HG03520 (cell line): ENCODE results near the gene PSMG4.

Source experiments
- ATAC-seq: cut with Tn5 transposase; IDR thresholded peaks from one replicate; pipeline ENCODE4 v1.9.1; 2021; ENCODE audit warnings: mild to moderate bottlenecking, moderate library complexity; ENCODE audit not compliant: unreplicated experiment

Gene PSMG4, protein sequence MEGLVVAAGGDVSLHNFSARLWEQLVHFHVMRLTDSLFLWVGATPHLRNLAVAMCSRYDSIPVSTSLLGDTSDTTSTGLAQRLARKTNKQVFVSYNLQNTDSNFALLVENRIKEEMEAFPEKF

GRCh38 chr6:3258720-3259490 is at the start of gene PSMG4:
Gene PSMG4, plus strand, starts transcription at chr6:3258947. Its CDS starts 76 bp downstream, at chr6:3259023.
- ATAC-seq = peak; percentile 71

DNA sequence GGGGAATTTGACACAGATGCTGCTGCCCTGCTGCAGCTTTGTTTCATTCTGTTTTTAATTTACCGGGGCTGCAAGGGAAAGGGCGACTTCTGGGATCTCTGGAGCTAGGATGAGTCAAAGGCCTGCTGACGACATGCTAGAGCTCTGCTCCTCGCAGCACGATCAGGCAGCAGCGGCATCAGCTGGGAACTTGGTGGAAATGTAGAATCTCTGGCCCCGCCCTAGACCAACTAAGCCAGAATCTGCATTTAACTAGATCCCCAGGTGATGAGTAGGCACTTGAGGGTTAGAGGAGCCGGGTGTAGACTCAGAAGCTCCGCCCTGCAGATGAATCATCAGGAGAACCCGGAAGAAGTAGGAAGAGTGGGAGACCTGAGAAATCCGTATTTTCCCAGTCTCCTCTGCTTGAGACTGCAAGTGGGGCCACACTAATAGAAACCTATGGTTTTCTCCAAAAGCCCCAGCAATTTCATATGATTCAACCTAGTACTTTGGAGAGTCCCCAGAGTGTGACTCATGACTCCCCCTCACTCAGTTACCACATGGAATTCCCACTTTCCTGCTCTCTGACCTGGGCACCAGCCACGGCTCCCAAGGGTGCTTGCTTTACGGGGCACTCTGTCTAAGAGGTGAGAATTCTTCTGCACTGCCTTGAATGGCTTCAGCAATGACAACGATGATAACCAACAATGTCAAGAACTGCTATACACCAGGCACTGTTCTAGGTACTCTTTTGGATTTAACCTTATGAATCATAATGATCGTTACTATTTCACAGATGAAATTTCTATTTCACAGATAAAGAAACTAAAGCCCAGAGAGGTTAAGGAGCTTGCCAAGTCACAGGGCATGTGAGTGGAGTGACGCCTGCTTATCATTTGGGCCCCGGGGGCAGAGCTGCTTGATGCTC is 49.4 kb upstream of the PSMG4 start:
- ATAC-seq = no peak

DNA sequence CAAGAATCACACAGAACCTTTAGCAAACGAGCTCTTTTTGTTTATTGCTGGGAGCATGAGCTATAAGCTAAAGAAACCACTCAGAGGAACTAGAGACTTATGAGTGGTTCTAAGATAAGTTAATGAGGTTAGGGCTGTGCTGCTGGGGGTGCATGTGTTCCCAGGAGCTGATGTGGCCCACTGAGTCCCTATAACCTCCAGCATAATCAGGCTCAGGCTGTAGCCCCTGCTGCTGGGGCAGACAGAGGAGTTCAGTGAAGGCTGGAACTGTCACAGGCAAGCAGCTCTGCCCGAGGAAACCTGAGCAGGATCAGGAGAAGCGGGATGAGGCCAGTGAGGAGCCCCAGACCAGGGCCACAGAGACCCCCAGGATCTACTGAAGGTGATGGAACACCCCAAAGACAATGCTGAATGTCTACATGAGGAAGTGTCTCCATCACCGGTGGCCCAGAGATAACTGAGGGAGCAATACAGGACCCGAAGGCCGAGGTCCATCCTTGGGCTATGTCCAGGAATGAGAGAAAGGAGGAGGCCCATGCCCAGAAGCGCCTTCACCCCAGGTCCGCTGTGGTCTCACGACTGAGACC is 48.6 kb upstream of the PSMG4 start:
- ATAC-seq = no peak

- ATAC-seq = no peak
These were observed 47.1 kb upstream of the PSMG4 start for GRCh38 chr6:3211681-3212080.

DNA sequence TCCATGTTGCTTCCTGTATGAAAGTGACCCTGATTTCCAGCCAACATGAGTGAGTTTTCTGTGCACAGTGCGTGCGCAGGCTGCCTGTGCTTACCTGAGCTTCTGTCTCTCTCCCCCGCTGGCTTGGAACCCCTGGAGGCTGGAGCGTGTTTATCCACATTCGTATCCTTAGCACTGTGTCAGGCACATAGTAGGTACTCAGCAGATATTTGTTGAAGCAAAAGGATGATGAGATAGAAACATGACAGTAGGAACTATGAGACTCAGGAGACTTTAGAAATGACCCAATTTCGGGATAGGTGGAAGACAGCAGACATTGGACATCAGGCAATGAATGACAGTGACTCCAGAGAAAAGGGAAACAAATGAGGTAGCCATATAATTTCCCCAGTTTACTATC is 46.5 kb upstream of the PSMG4 start:
- ATAC-seq = no peak

GRCh38 chr6:3213334-3213695 is 45.4 kb upstream of the PSMG4 start:
- no peak for ATAC-seq

GRCh38 chr6:3214898-3215297 is 43.8 kb upstream of the PSMG4 start:
- ATAC-seq = no peak

- no peak for ATAC-seq
These were observed 41.5 kb upstream of the PSMG4 start for GRCh38 chr6:3217286-3217685.

DNA sequence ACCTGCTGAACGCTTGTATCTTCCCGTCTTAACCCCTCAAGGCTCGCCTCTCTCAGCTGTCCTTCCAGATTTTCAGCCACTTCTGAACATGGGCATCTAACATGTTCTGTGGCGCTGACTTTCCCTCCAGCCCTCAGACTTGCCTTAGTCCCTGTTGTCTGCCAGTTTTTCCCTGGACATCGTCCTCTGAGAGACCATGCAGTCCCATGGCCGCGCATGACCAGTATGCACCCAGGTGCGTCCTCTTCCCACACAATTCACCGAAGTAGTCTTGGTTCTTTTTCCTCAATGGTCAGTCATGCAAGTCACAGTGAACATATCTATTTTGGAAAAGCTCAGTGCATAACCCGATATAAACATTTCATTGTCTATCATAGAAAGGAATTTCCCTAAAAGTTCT is 40.5 kb upstream of the PSMG4 start:
- no peak for ATAC-seq

DNA sequence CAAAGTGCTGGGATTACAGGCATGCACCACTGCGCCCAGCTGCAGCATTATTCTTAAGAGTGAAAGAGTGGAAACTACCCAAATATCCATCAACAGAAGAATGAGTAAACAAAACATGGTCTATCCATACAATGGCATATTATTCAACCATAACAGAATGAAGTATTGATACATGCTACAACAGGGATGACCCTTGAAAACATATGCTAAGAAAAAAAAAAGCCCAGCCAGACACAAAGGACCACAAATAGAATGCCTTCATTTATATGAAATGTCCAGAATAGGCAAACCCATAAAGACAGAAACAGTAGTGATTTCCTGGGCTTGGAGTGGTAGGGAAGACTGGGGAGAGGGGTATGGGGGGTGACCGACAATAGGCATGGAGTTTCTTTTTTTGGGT is 38.4 kb upstream of the PSMG4 start:
- no peak for ATAC-seq

GRCh38 chr6:3221578-3221977 is 37.2 kb upstream of the PSMG4 start:
- ATAC-seq = no peak

- no peak for ATAC-seq
These were observed 36.2 kb upstream of the PSMG4 start for GRCh38 chr6:3222506-3223038.

GRCh38 chr6:3226042-3226441 is 32.7 kb upstream of the PSMG4 start:
- no peak for ATAC-seq

GRCh38 chr6:3226481-3227362 is 32.0 kb upstream of the PSMG4 start:
- ATAC-seq = no peak

- ATAC-seq = no peak
These were observed 31.2 kb upstream of the PSMG4 start, which contains the start of gene TUBB2B for GRCh38 chr6:3227363-3228045. Gene TUBB2B, minus strand, starts transcription at chr6:3227653. Its CDS starts 110 bp downstream, at chr6:3227543.

- no peak for ATAC-seq
These were observed 30.6 kb upstream of the PSMG4 start for GRCh38 chr6:3228046-3228671.

DNA sequence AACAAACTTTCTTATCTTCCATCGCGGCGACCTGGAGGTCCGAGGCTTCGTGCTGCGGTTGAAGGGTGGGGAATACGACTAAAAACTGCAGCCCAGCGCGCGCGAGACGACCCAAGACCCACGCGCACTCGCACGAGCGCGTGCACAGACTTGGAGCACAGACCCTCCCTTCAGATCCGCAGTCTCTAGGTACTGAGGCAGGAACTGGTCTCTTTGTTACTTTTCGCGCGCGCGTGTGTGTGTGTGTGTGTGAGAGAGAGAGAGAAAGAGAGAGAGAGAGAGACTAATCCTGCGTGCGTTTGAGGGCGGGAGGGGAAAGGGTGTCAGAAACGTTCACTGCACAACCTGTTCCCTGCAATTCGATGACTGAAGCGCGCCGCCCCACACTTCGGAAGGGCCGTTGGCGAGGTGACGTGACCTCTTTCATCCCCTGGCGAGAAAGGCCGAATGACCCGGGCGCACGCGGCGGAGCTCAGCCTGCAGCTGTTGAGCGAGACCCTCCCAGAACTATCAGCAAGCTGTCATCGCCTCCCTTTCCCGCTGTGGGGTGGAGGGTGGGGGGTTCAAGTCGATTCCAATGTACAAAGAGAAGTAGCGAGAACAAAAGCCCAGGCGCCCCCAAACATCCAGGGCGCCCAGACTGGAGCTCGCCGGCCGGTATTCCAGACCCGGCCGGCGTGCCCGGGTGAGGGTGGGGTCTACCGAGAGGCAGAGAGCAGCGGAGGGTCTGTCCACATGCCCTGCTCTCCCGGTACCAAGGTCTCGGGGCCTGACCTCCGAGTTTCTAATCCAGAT is 29.8 kb upstream of the PSMG4 start:
- no peak for ATAC-seq

- ATAC-seq = no peak
These were observed 29.1 kb upstream of the PSMG4 start for GRCh38 chr6:3229566-3230178.
